ENCODE data around the gene PIGT. TPM values are rescaled to one million over a fixed set of nuclear protein-coding genes. Genes with fewer than 3 reads are reported as not detected.
A peak's percentile ranks its signal among the peaks of the same experiment; 100 is the strongest.

Gene PIGT
- total and polyA plus RNA-seq, 2 of the 13 experiments (the other 11 are each of a cell fraction or from before 2014, with no cell fraction given), result 65.9 to 74.1 TPM

GRCh38 chr20:45452772-45453691 lies 37.1 kb downstream of the PIGT start:
- TF ChIP-seq ADNP (CRISPR knock-in tag; IDR thresholded peaks at IDR 0.05) (no peak), ZXDC (CRISPR knock-in tag; IDR thresholded peaks at IDR 0.05) (no peak), CEBPB (IDR thresholded peaks at IDR 0.05; ENCODE audit: borderline replicate concordance, low read depth, low read length) (0 out of 2 replicates have a peak, but pooled peaks have one; percentile 17)
- in situ Hi-C loops (cut with HindIII; ENCODE audit: extremely low pct_ligation_motif_present, low pct_unique_long_range_greater_than_20kb) (no loop called here), intact Hi-C loops (cut with micrococcal nuclease; ENCODE audit: unreplicated experiment) (no loop called here)
- Histone ChIP-seq H2AFZ (ENCODE audit: low read length) (no peak overlapping the region), H4K20me1 (ENCODE audit: insufficient read depth, low read length) (no peaks in the 10 kb centered on the region), H3K79me2 (ENCODE audit: insufficient read depth, low read length) (no peaks in the 10 kb centered on the region), H3K36me3 (replicated peaks in 1 of 2; ENCODE audit: control insufficient read depth in 1 of 2, insufficient read depth in 2 of 2, low read length in 2 of 2) (no peaks in the 10 kb centered on the region), H3K9me3 (ENCODE audit: low read length) (no peaks in the 10 kb centered on the region), H3K27me3 (ENCODE audit: control insufficient read depth in 1 of 2, insufficient read depth in 2 of 2, low read length in 2 of 2) (no peaks in the 10 kb centered on the region), H3K4me3 (replicated peaks in 1 of 3; ENCODE audit: insufficient read depth in 1 of 3, low read depth in 2 of 3, low read length in 3 of 3) (no peak overlapping the region), H3K4me1 (ENCODE audit: insufficient read depth, low read length) (peaks cover 6% of the 10 kb centered on the region), H3K4me2 (ENCODE audit: low read depth, low read length) (no peak overlapping the region), H3K9ac (ENCODE audit: insufficient read depth, low read depth, low read length) (no peak overlapping the region), H3K27ac (ENCODE audit: extremely low read length, insufficient read depth, low read length) (no peak overlapping the region)
- FAIRE-seq (no peak), ATAC-seq (no peak), DNase-seq (ENCODE audit: low spot score) (no peak)
- BruUV-seq (replicated peaks), result no TSS peak
- 8% methylated on average over 4 of the region's 4 CpGs for WGBS (ENCODE audit: low lambda C conversion rate)
- POLR2A ChIA-PET, result interaction anchor here (0.7 kb wide), 2 partner anchors 93 to 106 kb away, joined by 3 read pairs; no protein-coding TSS in a partner anchor
- CTCF ChIA-PET (ENCODE audit: low intra/inter-chr PET ratio, low total read pairs), result no interaction called here

- CTCF ChIA-PET (ENCODE audit: low intra/inter-chr PET ratio, low total read pairs), result interaction anchor here (0.7 to 2.9 kb wide), 3 partner anchors 30 to 314 kb away, joined by 3 to 33 read pairs (median 3); no protein-coding TSS in a partner anchor
- FAIRE-seq (peak; percentile 90), DNase-seq (ENCODE audit: low spot score) (peak; percentile 70), ATAC-seq (peak; percentile 89)
- Histone ChIP-seq H3K9ac (ENCODE audit: insufficient read depth, low read depth, low read length) (no peak overlapping the region), H3K4me2 (ENCODE audit: low read depth, low read length) (no peak overlapping the region), H3K4me1 (ENCODE audit: insufficient read depth, low read length) (no peaks in the 10 kb centered on the region), H2AFZ (ENCODE audit: low read length) (no peak overlapping the region), H3K36me3 (replicated peaks in 1 of 2; ENCODE audit: control insufficient read depth in 1 of 2, insufficient read depth in 2 of 2, low read length in 2 of 2) (no peaks in the 10 kb centered on the region), H3K27ac (ENCODE audit: extremely low read length, insufficient read depth, low read length) (no peak overlapping the region), H3K9me3 (ENCODE audit: low read length) (no peaks in the 10 kb centered on the region), H3K27me3 (ENCODE audit: control insufficient read depth in 1 of 2, insufficient read depth in 2 of 2, low read length in 2 of 2) (no peaks in the 10 kb centered on the region; a peak in 1 of 5 replicates), H4K20me1 (ENCODE audit: insufficient read depth, low read length) (no peaks in the 10 kb centered on the region), H3K4me3 (replicated peaks in 1 of 3; ENCODE audit: insufficient read depth in 1 of 3, low read depth in 2 of 3, low read length in 3 of 3) (no peak overlapping the region), H3K79me2 (ENCODE audit: insufficient read depth, low read length) (no peaks in the 10 kb centered on the region)
- intact Hi-C loops (cut with micrococcal nuclease; ENCODE audit: unreplicated experiment), result no loop called here
- POLR2A ChIA-PET, result no interaction called here
- no TSS peak for BruUV-seq (replicated peaks)
- in situ Hi-C loops (cut with HindIII; ENCODE audit: extremely low pct_ligation_motif_present, low pct_unique_long_range_greater_than_20kb), result loop anchor here (5.0 kb wide), 1 partner anchor 316 kb away; no protein-coding TSS in a partner anchor
- WGBS (ENCODE audit: low lambda C conversion rate), result 1% methylated on average over 6 of the region's 6 CpGs
- peak; percentile 80 for TF ChIP-seq SMC3 (IDR thresholded peaks at IDR 0.05; ENCODE audit: low read length)
- TF ChIP-seq PREB (CRISPR knock-in tag; IDR thresholded peaks at IDR 0.05), result no peak
- no peak for TF ChIP-seq ATM (IDR thresholded peaks at IDR 0.05; ENCODE audit: borderline replicate concordance)
- TF ChIP-seq ZNF124 (CRISPR knock-in tag; IDR thresholded peaks at IDR 0.05), result no peak
- TF ChIP-seq ZNF547 (CRISPR knock-in tag; IDR thresholded peaks at IDR 0.05), result no peak
- TF ChIP-seq RAD21 (CRISPR knock-in tag; IDR thresholded peaks at IDR 0.05), result peak; percentile 59
- no peak for TF ChIP-seq ZMYM2 (CRISPR knock-in tag; IDR thresholded peaks at IDR 0.05)
- peak; percentile 56 for TF ChIP-seq STAG1 (CRISPR knock-in tag; IDR thresholded peaks at IDR 0.05)
- no peak for TF ChIP-seq TCF7L2 (IDR thresholded peaks at IDR 0.05; ENCODE audit: low read depth, low read length)
- no peak for TF ChIP-seq RBM39 (IDR thresholded peaks at IDR 0.05; ENCODE audit: low read depth, low read length, poor library complexity, severe bottlenecking)
- 0 out of 2 replicates have a peak, but pooled peaks have one; percentile 19 for TF ChIP-seq ZNF331 (CRISPR knock-in tag; IDR thresholded peaks at IDR 0.05)
- TF ChIP-seq ZBTB7B (CRISPR knock-in tag; IDR thresholded peaks at IDR 0.05), result no peak
Measured at GRCh38 chr20:45456632-45457031, 40.7 kb downstream of the PIGT start.

Measured in HepG2 (cell line).